SK-N-SH (cell line): ENCODE results near the gene PEX5.
A peak's percentile ranks its signal among the peaks of the same experiment; 100 is the strongest.

Experiments
- CTCF ChIP-seq: fragments of 200-600 bp; sonication (generic); IDR thresholded peaks from 2 replicates; pipeline ENCODE4 v1.6.1; 2017; ENCODE audit warnings: antibody characterized with exemption, mild to moderate bottlenecking, moderate library complexity
- EP300 ChIP-seq, 2 experiments: IDR thresholded peaks; 2 replicates each; pipeline versions ENCODE4 v1.4.0 to v1.6.1; 2012; ENCODE audit warnings: borderline replicate concordance in 1 of 2, low read depth in 1 of 2, low read length in 1 of 2
- NFIC ChIP-seq: IDR thresholded peaks from 2 replicates; pipeline ENCODE4 v1.4.0; 2012; ENCODE audit warnings: borderline replicate concordance

GRCh38 chr12:7142056-7142644, 47.3 kb upstream of the PEX5 start:
- no peak for TF ChIP-seq NFIC
- no peak for TF ChIP-seq EP300 (IDR thresholded peaks at IDR 0.05; ENCODE audit: borderline replicate concordance in 1 of 2, low read depth in 1 of 2, low read length in 1 of 2)
- peak; percentile 64 for TF ChIP-seq CTCF
